Ecto neural progenitor cell (in vitro differentiated cells): ENCODE results near the gene LMTK3.
"Not testable (repeated sequence)": the region's sequence is repeated elsewhere in the genome, so short reads cannot be mapped to it uniquely, and the experiment has no call there.

Experiments used
- DNase-seq: peaks from one replicate; pipeline ENCODE4 v3.0.0-alpha.2; 2018; ENCODE audit warnings: low spot score

Gene LMTK3

GRCh38 chr19:48486706-48487105, 24.9 kb downstream of the LMTK3 start:
- DNase-seq: not testable (repeated sequence)

- no peak for DNase-seq
Observed at GRCh38 chr19:48484931-48485612, 26.6 kb downstream of the LMTK3 start.

GRCh38 chr19:48484247-48484893, 27.3 kb downstream of the LMTK3 start:
- no peak for DNase-seq

GRCh38 chr19:48483301-48483700, 28.3 kb downstream of the LMTK3 start:
- DNase-seq: no peak

GRCh38 chr19:48481846-48482639, 29.6 kb downstream of the LMTK3 start:
- DNase-seq: no peak

- no peak for DNase-seq
Observed at GRCh38 chr19:48480558-48481500, 30.8 kb downstream of the LMTK3 start.

- DNase-seq: no peak
Observed at GRCh38 chr19:48480183-48480557, 31.5 kb downstream of the LMTK3 start.

- no peak for DNase-seq
Observed at GRCh38 chr19:48479686-48480085, 31.9 kb downstream of the LMTK3 start.

GRCh38 chr19:48478339-48479256, 33.0 kb downstream of the LMTK3 start:
- no peak for DNase-seq

- no peak for DNase-seq
Observed at GRCh38 chr19:48477698-48478338, 33.8 kb downstream of the LMTK3 start.

GRCh38 chr19:48477067-48477685, 34.5 kb downstream of the LMTK3 start:
- no peak for DNase-seq

- no peak for DNase-seq
Observed at GRCh38 chr19:48476176-48476575, 35.5 kb downstream of the LMTK3 start.

GRCh38 chr19:48475369-48476068, 36.1 kb downstream of the LMTK3 start:
- DNase-seq: no peak

GRCh38 chr19:48474084-48474592, 37.5 kb downstream of the LMTK3 start:
- no peak for DNase-seq

GRCh38 chr19:48473161-48473966, 38.3 kb downstream of the LMTK3 start:
- no peak for DNase-seq

- DNase-seq: no peak
Observed at GRCh38 chr19:48471836-48472235, 39.8 kb downstream of the LMTK3 start.

- DNase-seq: no peak
Observed at GRCh38 chr19:48470856-48471255, 40.8 kb downstream of the LMTK3 start.
